Lung microvascular endothelial cell (primary cell): ENCODE results near the gene PSMA6. TPM values are rescaled to one million over a fixed set of nuclear protein-coding genes. Genes with fewer than 3 reads are reported as not detected.
"Not testable (repeated sequence)": the region's sequence is repeated elsewhere in the genome, so short reads cannot be mapped to it uniquely, and the experiment has no call there.

Experiments
- DNase-seq, 2 donors: peaks; one replicate each; pipeline versions ENCODE4 v3.0.0 to v3.0.0-alpha.2; 2010; ENCODE audit warnings: low read depth in 2 of 2
- total RNA-seq: library from RNA; depleted of rRNA; stranded (reverse); fragments of >200 nt; gene quantifications from 2 replicates; pipeline ENCODE4 v1.2.1, GENCODE V29; 2014

The PSMA6 gene
- total RNA-seq, 1 donor from 2014 or later = 191 TPM

DNA sequence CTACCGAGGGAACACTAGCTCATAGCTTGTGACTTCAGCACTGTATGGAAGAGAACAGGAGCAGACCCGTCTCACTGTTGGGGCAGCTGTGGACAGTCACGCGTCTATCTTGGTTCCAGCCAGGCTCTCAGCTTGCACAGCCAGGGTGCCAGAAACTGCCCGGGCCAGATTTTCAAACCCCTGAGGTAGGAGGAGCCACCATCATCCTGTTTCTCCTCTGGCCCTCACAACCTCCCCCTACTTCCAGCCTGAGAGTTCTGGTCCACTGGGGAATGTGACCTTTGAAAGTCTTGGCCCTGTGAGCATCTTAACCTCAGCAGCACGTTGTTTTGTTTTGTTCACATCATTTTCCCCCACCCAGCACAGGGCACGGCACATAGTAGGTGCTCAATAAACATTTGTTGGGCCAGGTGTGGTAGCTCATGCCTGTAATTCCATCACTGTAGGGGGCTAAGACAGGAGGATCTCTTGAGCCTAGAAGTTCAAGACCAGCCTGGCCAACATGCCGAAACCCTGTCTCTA lies 50.4 kb downstream of the PSMA6 start:
- no peak for DNase-seq

DNA sequence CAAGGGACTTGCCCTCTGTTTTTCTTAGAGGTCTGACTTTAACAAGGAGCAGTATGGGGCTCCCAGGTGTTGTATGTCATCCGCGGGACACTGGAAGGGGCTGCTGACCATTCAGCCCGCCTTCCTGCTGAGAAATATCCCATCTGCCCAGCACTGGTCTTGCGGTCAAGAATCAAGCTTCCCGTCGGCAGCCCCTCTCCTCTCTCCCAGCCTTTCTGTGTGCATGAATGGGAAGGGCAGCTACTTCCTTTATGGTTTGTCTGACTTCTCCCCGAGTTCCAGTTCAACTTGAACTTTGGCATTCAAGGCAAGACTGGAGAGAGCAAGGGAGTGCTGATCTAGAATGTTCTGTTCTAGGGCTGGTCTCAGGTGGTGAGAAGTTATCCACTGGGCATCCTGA lies 51.5 kb downstream of the PSMA6 start:
- DNase-seq = no peak

GRCh38 chr14:35344107-35344807 lies 52.1 kb downstream of the PSMA6 start:
- no peak for DNase-seq

DNA sequence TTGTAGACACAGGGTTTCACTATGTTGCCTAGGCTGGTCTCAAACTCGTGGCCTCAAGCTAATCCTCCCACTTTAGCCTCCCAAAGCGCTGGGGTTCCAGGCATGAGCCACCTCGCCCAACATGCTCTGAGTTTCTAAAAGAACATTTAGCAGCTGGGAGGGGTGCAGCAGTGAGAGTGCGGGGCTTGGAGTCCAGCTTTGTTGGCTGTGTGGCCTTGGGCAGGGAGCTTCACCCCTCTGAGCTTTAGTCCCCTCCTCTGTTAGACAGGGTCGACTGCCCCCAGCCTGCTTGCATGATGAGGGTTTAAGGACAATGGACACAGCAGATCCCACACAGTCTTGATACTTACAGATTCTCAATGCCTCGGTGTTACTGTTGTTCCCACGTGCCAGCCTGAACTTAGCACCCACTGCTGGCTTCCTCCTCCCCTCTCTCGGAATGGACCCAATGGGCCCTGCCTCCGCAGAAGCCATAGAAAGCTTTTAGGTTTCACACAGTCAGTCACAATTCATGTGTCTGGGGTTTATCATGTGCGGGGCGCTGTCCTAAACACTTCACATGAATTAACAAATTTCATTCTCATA lies 54.6 kb downstream of the PSMA6 start:
- no peak for DNase-seq

- DNase-seq = no peak
These were observed 55.3 kb downstream of the PSMA6 start for GRCh38 chr14:35347323-35348043.

- not testable (repeated sequence) for DNase-seq
These were observed 55.8 kb downstream of the PSMA6 start for GRCh38 chr14:35348044-35348380.

DNA sequence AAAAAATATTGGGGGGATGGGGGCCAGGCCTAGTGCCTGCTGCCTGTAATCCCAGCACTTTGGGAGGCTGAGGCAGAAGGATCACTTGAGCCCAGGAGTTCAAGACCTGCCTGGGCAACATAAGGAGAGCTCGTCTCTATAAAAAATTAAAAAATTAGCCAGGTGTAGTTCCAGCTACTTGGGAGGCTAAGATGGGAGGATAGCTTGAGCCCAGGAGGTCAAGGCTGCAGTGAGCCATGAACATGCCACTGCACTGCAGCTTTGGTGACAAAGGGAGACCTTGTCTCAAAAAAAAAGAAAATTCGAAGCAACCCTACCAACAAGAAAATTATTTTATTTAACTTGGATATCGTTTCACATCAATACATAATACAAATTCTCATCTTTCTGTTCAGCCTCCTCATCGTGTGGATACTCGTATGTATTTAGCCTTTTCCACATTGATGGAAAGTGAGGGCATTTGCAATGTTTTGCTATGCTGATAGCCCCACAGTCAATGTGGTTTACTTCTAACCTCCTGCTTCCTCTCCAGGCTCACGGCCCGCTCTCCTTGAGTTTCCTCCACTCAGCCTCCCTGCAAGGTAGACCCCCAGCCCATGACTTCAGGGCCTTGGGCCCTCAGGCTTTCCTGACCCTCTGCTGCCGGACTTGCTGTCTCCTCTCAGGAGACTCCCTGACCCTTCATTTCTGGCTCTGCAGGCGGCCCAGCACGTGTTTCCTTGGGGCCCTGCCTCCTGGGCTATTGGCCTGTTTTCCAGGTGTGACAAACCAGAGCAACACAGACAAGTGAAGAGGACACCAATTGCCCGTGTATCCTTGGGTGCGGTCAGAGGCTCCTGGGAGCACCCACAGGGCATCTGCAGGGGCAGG lies 57.5 kb downstream of the PSMA6 start:
- no peak for DNase-seq

GRCh38 chr14:35351497-35351896 lies 59.3 kb downstream of the PSMA6 start:
- no peak for DNase-seq

- DNase-seq = no peak
These were observed 59.7 kb downstream of the PSMA6 start for GRCh38 chr14:35351897-35352273.

GRCh38 chr14:35352274-35353233 lies 60.4 kb downstream of the PSMA6 start:
- DNase-seq = no peak

GRCh38 chr14:35353409-35354172 lies 61.4 kb downstream of the PSMA6 start:
- DNase-seq = no peak

- not testable (repeated sequence) for DNase-seq
These were observed 63.1 kb downstream of the PSMA6 start for GRCh38 chr14:35355235-35355634.

DNA sequence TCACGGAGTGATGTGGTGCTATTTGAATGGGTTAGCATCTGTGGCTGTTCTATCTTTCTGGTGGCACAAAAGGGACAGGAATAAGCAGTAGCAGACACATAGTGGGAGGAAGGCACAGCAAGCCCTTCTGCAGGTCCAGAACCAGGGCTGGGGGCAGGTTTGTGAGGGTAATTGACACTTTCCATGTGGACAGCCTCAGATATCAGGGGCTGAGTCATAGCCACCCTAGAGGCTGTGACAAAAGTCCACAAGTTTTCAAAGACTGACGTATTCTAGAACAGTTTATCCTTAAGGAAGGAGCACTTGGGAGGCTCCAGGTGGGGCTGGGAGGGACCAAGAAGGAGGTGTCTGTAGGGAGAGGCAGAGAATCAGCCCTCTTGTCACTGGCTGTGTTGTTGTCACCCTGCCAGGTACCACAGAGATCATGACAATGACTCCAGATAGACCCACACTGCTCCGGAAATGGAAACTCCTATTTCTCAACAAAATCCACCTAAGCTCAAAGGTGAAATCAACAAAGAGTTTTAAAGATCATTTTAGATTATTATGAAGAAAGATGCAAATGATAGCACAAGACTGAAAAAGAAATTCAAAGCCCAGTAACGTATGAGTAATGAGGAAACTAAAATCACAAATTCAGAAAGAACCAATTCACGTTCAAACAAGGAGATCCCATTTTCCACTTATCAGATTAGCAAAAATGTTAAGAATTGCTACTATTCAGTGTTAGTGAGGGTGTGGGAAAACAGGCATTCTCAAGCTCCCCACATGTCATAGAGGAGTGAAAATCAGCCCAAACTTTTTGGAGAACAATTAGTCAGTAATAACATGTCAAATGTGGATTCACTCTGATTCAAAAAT lies 64.0 kb downstream of the PSMA6 start:
- peak in 1 of 2 donors; percentile 66 for DNase-seq

GRCh38 chr14:35359655-35360054 lies 67.5 kb downstream of the PSMA6 start:
- not testable (repeated sequence) for DNase-seq

DNA sequence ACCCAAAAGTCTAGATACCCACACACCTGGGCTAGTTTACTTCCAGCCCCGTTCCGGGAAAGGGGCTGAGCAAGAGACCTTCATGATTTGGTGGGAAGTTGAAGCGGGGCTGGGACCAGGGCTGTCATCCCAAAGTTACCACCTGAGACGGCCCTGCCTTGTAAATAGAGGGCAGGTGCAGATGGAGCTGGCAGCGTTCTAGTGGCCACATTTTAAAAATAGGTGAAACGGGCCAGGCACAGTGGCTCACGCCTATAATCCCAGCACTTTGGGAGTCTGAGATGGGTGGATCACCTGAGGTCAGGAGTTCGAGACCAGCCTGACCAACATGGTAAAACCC lies 68.9 kb downstream of the PSMA6 start:
- no peak for DNase-seq

DNA sequence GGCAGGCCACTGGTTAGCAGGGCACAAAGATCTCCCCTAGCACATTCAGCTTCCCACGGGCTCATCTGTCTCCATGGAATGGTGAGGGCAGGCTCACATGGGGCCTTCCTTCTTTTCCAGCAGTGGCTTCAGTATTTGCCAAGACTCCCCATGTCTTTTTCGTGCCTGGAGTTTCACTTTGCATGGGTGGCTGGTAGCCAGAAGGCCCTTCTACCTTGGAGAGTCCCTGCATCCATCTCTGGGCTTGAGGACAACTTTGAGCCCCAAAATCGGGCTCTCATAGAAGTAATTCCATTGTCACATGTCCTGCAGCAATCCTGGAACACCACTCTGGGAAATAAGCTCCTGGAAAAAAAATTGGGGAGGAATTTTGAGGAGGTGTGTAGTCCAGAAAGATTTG lies 70.3 kb downstream of the PSMA6 start:
- peak in 1 of 2 donors; percentile 57 for DNase-seq

GRCh38 chr14:35362911-35363374 lies 70.8 kb downstream of the PSMA6 start:
- DNase-seq = peak in 1 of 2 donors; percentile 98

DNA sequence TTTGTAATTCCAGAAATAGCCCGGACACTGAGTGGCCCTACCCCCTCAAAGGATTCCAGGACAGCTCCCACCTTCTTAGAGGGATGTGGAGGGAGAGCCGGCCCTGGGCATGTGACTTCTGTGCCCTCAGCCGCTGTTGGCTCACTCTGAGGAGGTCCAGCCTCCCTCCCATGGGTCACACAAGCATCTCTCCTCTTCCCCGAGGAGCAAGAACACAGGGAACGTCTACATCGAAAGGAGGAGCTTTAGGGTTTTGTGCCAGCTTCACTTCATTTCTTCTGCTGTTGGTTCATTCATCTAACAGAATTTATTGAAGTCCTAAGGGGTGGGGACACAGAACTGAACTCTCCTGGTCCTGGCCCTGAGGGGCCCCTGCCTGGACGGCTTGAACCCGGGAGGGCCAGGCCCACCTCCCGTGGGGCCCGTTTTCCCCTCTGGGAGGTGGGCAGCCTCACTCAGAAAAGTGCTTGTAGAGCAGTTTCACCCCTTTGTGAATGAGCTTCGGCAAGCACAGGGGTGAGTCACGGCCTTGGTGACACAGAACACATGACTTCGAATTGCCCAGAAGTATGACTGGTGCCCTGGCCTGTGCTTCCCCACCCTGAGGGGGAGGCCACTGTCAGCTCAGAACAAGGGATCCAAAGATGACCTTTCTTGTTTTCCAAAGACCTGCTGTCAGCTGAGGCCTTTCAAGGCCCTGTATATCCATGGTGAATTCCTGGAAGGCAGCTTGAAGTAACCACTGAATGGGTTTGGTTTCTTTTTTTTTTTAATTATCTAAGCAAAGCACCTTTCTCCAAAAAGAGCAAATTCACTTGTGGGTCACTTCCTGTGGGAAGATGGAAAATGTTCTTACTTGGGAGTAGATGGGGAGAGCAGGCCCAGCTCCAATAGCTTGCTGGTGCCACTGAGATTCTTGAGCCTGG lies 73.2 kb downstream of the PSMA6 start:
- DNase-seq = peak; percentile 75 to 95
